H9 (cell line): Measurements from ENCODE around the gene ZNF414. TPM values are rescaled to one million over a fixed set of nuclear protein-coding genes. Genes with fewer than 3 reads are reported as not detected.

Experiments
- DNase-seq: peaks from one replicate; pipeline ENCODE4 v3.0.0-alpha.2; 2017
- H2AFZ ChIP-seq: one replicate; pipeline ENCODE4 v1.6.1; 2013; ENCODE audit warnings: mild to moderate bottlenecking, low read length, control low read depth, moderate library complexity
- H2AK5ac ChIP-seq: 2 replicates; pipeline ENCODE4 v1.6.1; 2013; ENCODE audit warnings: low read length, control low read depth, mixed read lengths; ENCODE audit not compliant: insufficient read length
- H2BK120ac ChIP-seq: one replicate; pipeline ENCODE4 v1.6.1; 2013; ENCODE audit warnings: low read depth, mild to moderate bottlenecking, low read length, control low read depth, inconsistent platforms; ENCODE audit not compliant: poor library complexity, severe bottlenecking
- H2BK12ac ChIP-seq: 2 replicates; pipeline ENCODE4 v1.6.1; 2013; ENCODE audit warnings: low read length, control low read depth, mixed read lengths, low read depth; ENCODE audit not compliant: insufficient read length
- H2BK15ac ChIP-seq: 2 replicates; pipeline ENCODE4 v1.6.1; 2013; ENCODE audit warnings: low read depth, low read length, control low read depth
- H2BK20ac ChIP-seq: one replicate; pipeline ENCODE4 v1.6.1; 2013; ENCODE audit warnings: low read depth, mild to moderate bottlenecking, low read length, control low read depth, inconsistent platforms; ENCODE audit not compliant: poor library complexity, severe bottlenecking
- H2BK5ac ChIP-seq: 2 replicates; pipeline ENCODE4 v1.6.1; 2013; ENCODE audit warnings: low read length, control low read depth, mixed read lengths; ENCODE audit not compliant: insufficient read length
- H3K14ac ChIP-seq: 2 replicates; pipeline ENCODE4 v1.6.1; 2013; ENCODE audit warnings: low read length, control low read depth; ENCODE audit not compliant: insufficient read depth
- H3K18ac ChIP-seq: 2 replicates; pipeline ENCODE4 v1.6.1; 2013; ENCODE audit warnings: low read depth, mild to moderate bottlenecking, mixed read lengths, low read length, control low read depth; ENCODE audit not compliant: insufficient read length
- H3K23ac ChIP-seq: 2 replicates; pipeline ENCODE4 v1.6.1; 2013; ENCODE audit warnings: low read length, control low read depth, mixed read lengths, low read depth; ENCODE audit not compliant: insufficient read length
- H3K23me2 ChIP-seq: 2 replicates; pipeline ENCODE4 v1.6.1; 2013; ENCODE audit warnings: low read depth, mild to moderate bottlenecking, mixed read lengths, low read length, control low read depth; ENCODE audit not compliant: insufficient read length, poor library complexity, severe bottlenecking
- H3K27ac ChIP-seq: 2 replicates; pipeline ENCODE4 v1.5.1; 2013; ENCODE audit warnings: low read length, control low read depth, mixed read lengths, low read depth; ENCODE audit not compliant: insufficient read length
- H3K27me3 ChIP-seq: 2 replicates; pipeline ENCODE4 v1.6.1; 2013; ENCODE audit warnings: low read length, control low read depth, inconsistent platforms; ENCODE audit not compliant: insufficient read depth
- H3K4ac ChIP-seq: 2 replicates; pipeline ENCODE4 v1.6.1; 2013; ENCODE audit warnings: low read depth, mild to moderate bottlenecking, control low read depth, inconsistent platforms, low read length, moderate library complexity
- H3K4me1 ChIP-seq: 2 replicates; pipeline ENCODE4 v1.6.1; 2013; ENCODE audit warnings: low read length, control low read depth, inconsistent platforms; ENCODE audit not compliant: insufficient read depth
- H3K4me2 ChIP-seq: 2 replicates; pipeline ENCODE4 v1.6.1; 2013; ENCODE audit warnings: low read length, control low read depth, mixed read lengths; ENCODE audit not compliant: insufficient read length, insufficient read depth
- H3K56ac ChIP-seq: 2 replicates; pipeline ENCODE4 v1.6.1; 2013; ENCODE audit warnings: low read depth, mild to moderate bottlenecking, mixed read lengths, low read length, control low read depth; ENCODE audit not compliant: insufficient read length
- H3K79me1 ChIP-seq: 2 replicates; pipeline ENCODE4 v1.6.1; 2013; ENCODE audit warnings: low read depth, mild to moderate bottlenecking, moderate library complexity, low read length, control low read depth, inconsistent platforms; ENCODE audit not compliant: insufficient read depth, poor library complexity, severe bottlenecking
- H3K79me2 ChIP-seq: 2 replicates; pipeline ENCODE4 v1.6.1; 2013; ENCODE audit warnings: low read length, control low read depth, inconsistent platforms; ENCODE audit not compliant: insufficient read depth
- H3K9ac ChIP-seq: 2 replicates; pipeline ENCODE4 v1.6.1; 2013; ENCODE audit warnings: low read length, control low read depth, mixed read lengths; ENCODE audit not compliant: insufficient read length; ENCODE audit errors: extremely low read depth
- H3K9me3 ChIP-seq: one replicate; pipeline ENCODE4 v1.6.1; 2013; ENCODE audit warnings: low read depth, low read length, inconsistent platforms; ENCODE audit not compliant: control insufficient read depth
- H3T11ph ChIP-seq: one replicate; pipeline ENCODE4 v1.6.1; 2013; ENCODE audit warnings: mild to moderate bottlenecking, low read length, control low read depth, inconsistent platforms
- H4K20me1 ChIP-seq: one replicate; pipeline ENCODE4 v1.6.1; 2013; ENCODE audit not compliant: control insufficient read depth, insufficient read length, insufficient read depth
- H4K5ac ChIP-seq: 2 replicates; pipeline ENCODE4 v1.6.1; 2013; ENCODE audit warnings: low read depth, mild to moderate bottlenecking, mixed read lengths, low read length, control low read depth; ENCODE audit not compliant: insufficient read length
- H4K8ac ChIP-seq: replicated peaks from 2 replicates; pipeline ENCODE4 v1.6.1; 2013; ENCODE audit warnings: low read length, control low read depth, mixed read lengths, low read depth; ENCODE audit not compliant: insufficient read length
- H4K91ac ChIP-seq: 2 replicates; pipeline ENCODE4 v1.6.1; 2013; ENCODE audit warnings: low read depth, mild to moderate bottlenecking, moderate library complexity, mixed read lengths, low read length, control low read depth; ENCODE audit not compliant: insufficient read length
- H3K27ac Mint-ChIP-seq, 3 experiments: 2 replicates in 2 of 3; 3 replicates in 1 of 3; pipeline ENCODE4 v1.8.0; 2020 to 2021; ENCODE audit warnings: mixed read lengths in 3 of 3, mild to moderate bottlenecking in 1 of 3, moderate library complexity in 1 of 3
- H3K27me3 Mint-ChIP-seq: 2 replicates; pipeline ENCODE4 v1.8.0; 2021; ENCODE audit warnings: low read depth, mild to moderate bottlenecking, moderate library complexity, mixed read lengths
- H3K36me3 Mint-ChIP-seq, 3 experiments: 2 replicates in 2 of 3; 3 replicates in 1 of 3; pipeline ENCODE4 v1.8.0; 2020 to 2021; ENCODE audit warnings: low read depth in 3 of 3, mixed read lengths in 3 of 3; ENCODE audit not compliant: insufficient read depth in 1 of 3
- H3K4me1 Mint-ChIP-seq, 2 experiments: 2 replicates each; pipeline ENCODE4 v1.8.0; 2020; ENCODE audit warnings: mixed read lengths in 2 of 2
- H3K4me3 Mint-ChIP-seq, 2 experiments: 2 replicates in 1 of 2; 3 replicates in 1 of 2; pipeline ENCODE4 v1.8.0; 2020 to 2021; ENCODE audit warnings: mild to moderate bottlenecking in 2 of 2, mixed read lengths in 2 of 2, moderate library complexity in 1 of 2
- H3K9me3 Mint-ChIP-seq, 2 experiments: 2 replicates in 1 of 2; 3 replicates in 1 of 2; pipeline ENCODE4 v1.8.0; 2020; ENCODE audit warnings: mild to moderate bottlenecking in 2 of 2, mixed read lengths in 2 of 2, moderate library complexity in 1 of 2
- CTCF ChIP-seq: fragments of 200-600 bp; sonication (generic); conservative IDR thresholded peaks from 3 replicates; pipeline ENCODE4 v1.8.0; 2021; ENCODE audit warnings: antibody characterized with exemption, mild to moderate bottlenecking
- WGBS: extraction: QIAGEN DNeasy Blood & Tissue Kit; methylation state at CpG from one replicate; pipeline ENCODE4 v1.1.7; 2013; ENCODE audit warnings: missing lambda C conversion rate, low lambda C conversion rate, mixed read lengths; ENCODE audit not compliant: insufficient read length; ENCODE audit errors: extremely low coverage; 5-methylcytosine and 5-hydroxymethylcytosine counted together
- total RNA-seq: library from RNA; stranded (reverse); gene quantifications from 2 replicates; pipeline ENCODE4 v1.2.1, GENCODE V29; 2021

ZNF414 gene
- total RNA-seq, 1 experiment from 2014 or later = 29.3 TPM

DNA sequence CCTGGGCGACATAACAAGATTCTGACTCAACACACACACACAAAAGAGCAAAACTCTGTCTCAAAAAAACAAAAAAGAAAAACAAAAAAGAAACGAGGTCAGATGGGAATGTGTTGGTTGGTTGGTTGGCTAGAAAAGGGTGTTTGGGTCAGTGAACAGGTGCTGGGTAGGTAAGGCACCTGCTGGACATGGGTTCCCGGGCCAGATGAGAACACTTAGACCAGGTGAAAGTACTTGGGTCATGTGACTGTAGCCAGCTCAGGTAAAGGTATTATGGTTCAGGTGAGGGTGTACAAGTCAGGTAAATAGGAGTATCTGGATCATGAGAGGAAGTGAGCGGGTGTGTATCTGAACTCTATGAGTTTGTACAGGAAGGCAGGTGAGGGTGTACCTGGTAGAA, 14.5 kb upstream of the ZNF414 start:
- Histone ChIP-seq H3K23me2 (no peaks in the 10 kb centered on the region), H3K9me3 (no peaks in the 10 kb centered on the region), H2AK5ac (no peak overlapping the region), H3T11ph (no peak overlapping the region), H2AFZ (no peak overlapping the region), H2BK12ac (no peak overlapping the region), H2BK20ac (no peak overlapping the region), H4K8ac (no peak overlapping the region), H4K20me1 (no peaks in the 10 kb centered on the region), H2BK120ac (no peak overlapping the region), H3K4me1 (peaks cover 3% of the 10 kb centered on the region; the same call in 1 of the 2 replicates), H3K56ac (no peak overlapping the region), H3K23ac (no peak overlapping the region), H2BK5ac (no peak overlapping the region), H3K4ac (no peak overlapping the region), H3K14ac (no peak overlapping the region), H3K79me2 (no peaks in the 10 kb centered on the region), H3K9ac (no peak overlapping the region), H3K4me2 (no peak overlapping the region), H4K91ac (no peak overlapping the region), H3K18ac (no peak overlapping the region), H4K5ac (no peak overlapping the region), H3K27me3 (no peaks in the 10 kb centered on the region), H3K79me1 (no peaks in the 10 kb centered on the region), H3K27ac (no peak overlapping the region), H2BK15ac (no peak overlapping the region)
- no peak overlapping the region for H3K27ac Mint-ChIP-seq
- no peak for TF ChIP-seq CTCF
- H3K4me3 Mint-ChIP-seq = peak overlapping the region in 1 of 2 experiments; percentile 15; a peak in 3 of 5 replicates
- DNase-seq = no peak
- H3K9me3 Mint-ChIP-seq = no peaks in the 10 kb centered on the region; a peak in 1 of 5 replicates
- no CpG with 5 or more reads among the region's 4 CpGs for WGBS
- peaks cover 10 to 22% of the 10 kb centered on the region in 2 experiments for H3K4me1 Mint-ChIP-seq
- peaks cover 3% of the 10 kb centered on the region for H3K27me3 Mint-ChIP-seq
- peaks cover 0 to 2% (median 0%) of the 10 kb centered on the region in 3 experiments; a peak in 3 of 7 replicates for H3K36me3 Mint-ChIP-seq
